Occipital lobe (tissue), 2 donors: Measurements from ENCODE around the gene HMX1. TPM values are rescaled to one million over a fixed set of nuclear protein-coding genes. Genes with fewer than 3 reads are reported as not detected.

ENCODE experiments used
- DNase-seq: peaks from one replicate; lab custom pipeline; 2025; lab: John Stamatoyannopoulos, UW
- total RNA-seq: library from RNA; depleted of rRNA; stranded (reverse); fragments of >200 nt; gene quantifications from one replicate; pipeline ENCODE4 v1.2.3, GENCODE V29; 2014

Gene HMX1
- total RNA-seq, 1 donor from 2014 or later: 0.16 TPM

GRCh38 chr4:8910100-8910821, 38.6 kb upstream of the HMX1 start:
- no peak for DNase-seq

DNA sequence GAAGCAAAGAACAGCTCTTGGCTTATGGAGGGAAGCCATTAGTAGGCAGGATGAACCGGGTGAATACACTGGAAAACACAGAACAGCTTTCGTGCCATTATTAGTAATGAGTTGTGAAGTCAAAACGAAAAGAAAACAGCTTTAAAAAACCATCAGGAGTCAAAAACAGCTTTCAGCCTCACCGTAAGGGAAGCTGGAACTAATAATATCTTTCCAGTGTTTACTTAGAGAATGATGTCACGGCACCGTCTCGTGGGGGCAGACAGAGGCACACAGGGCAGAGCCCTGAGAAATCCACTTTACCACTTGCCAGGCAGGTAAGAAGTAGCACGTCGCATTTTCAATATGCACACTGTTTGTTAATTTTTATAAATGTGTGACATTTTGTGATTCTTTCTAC, 37.9 kb upstream of the HMX1 start:
- DNase-seq: no peak

- no peak for DNase-seq
Measured at GRCh38 chr4:8908206-8908893, 36.7 kb upstream of the HMX1 start.

GRCh38 chr4:8907596-8908205, 36.1 kb upstream of the HMX1 start:
- DNase-seq: no peak

- DNase-seq: no peak
Measured at GRCh38 chr4:8906991-8907595, 35.5 kb upstream of the HMX1 start.

- DNase-seq: no peak
Measured at GRCh38 chr4:8906668-8906970, 35.0 kb upstream of the HMX1 start.

DNA sequence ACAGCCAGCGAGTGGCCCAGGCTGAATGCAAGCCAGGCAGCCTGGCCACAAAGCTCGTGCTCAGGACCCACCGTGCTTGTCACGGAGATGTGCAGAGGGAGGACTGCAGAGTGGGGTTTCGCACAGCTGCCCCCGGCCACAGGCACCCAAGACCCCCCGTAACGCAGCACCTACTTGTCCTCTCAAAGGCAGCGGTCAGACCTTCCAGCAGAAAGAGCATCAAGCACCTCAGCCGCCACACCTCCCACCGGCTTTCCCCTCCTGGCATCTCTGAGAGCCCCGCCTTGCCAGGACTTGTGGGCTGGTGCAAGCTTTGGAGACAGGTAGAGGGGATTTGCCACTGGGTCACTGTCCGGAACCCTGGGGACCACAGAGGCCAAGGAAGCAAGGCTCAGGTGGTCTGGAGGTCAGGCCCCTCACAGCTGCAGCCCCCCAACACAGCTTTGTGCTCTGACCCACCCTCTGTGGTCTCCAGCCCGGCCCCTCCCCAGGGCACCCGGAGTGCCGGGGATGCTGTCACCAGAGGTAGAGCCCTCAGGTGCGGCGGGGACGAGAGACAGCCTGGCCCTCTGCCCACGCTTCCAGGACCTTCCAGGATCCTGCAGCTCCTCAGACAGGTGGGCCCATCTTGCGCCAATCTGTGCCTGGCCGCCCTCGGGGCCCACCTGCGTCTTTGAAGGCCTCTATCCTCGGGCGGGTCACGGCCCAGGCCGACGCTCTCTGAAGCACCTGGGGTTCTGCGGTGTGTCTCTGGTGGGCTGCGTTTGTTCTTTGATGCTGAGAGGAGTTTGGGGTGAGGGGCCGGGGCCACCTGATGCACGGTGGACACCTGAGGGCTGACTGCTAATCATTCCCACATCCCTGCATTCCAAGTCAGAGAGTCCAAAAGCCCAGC, 34.4 kb upstream of the HMX1 start:
- no peak for DNase-seq

GRCh38 chr4:8905226-8905772, 33.7 kb upstream of the HMX1 start:
- DNase-seq: no peak

DNA sequence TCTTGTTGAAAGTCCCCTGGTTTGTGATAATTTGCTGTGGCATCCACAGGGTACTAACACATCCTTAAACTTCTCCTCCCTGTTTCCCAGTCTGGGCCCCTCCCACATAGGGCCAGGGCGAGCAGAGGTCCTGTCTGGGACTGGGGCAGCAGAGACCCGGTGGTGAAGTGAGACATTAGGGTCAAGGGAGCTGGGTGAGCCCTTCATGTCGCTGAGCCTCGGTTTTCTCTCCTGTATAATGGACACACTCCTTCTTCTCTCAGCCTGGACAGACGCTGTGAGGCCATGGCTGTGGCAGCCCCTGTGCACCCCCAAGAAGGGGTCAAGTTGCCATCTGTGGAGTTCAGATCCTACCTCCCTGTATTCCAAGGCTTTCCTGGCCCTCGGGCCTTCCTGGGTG, 33.0 kb upstream of the HMX1 start:
- DNase-seq: no peak

DNA sequence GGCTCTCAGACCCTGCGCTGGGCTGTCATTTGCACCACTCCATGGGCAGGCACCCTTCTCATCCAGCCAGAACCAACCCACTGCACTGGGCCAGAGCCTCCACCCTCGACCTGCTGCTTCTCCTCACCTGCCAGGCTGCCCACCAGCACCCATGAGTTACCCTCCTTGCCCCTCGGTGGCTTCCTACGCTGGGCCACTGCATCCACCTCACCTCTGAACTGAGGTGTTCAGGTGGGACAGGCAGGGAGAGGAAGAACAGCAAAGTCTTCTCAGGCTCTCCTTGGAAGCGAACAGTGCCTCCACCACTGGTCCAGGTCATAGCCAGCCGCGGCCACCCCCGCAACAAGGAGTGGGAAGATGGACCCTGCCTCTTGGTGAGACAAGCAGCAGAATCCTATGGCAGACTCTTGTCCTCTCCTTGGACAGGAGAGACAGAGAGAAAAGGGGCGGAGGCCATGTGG, 32.4 kb upstream of the HMX1 start:
- no peak for DNase-seq

DNA sequence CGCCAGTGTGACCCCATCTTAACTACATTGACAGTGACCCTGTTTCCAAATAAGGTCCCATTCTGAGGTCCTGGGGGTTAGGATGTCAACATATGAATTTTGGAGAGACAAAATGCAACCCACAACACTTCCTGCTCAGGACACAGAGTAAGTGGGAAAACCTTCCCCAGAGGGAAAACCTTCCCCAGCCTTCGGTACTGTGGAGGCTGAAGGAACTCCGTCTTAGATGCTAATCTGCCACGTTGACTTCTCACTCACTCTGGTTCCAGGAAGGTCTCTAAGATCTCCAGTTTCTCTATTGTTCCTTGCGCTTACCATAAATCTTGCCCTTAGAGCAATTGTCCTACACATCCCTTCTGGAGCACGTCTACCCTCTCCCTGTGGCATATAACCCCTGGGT, 29.7 kb upstream of the HMX1 start:
- no peak for DNase-seq

- DNase-seq: no peak
Measured at GRCh38 chr4:8900588-8900987, 28.9 kb upstream of the HMX1 start.

GRCh38 chr4:8898419-8898818, 26.8 kb upstream of the HMX1 start:
- DNase-seq: no peak

- DNase-seq: no peak
Measured at GRCh38 chr4:8897251-8898167, 25.9 kb upstream of the HMX1 start.

DNA sequence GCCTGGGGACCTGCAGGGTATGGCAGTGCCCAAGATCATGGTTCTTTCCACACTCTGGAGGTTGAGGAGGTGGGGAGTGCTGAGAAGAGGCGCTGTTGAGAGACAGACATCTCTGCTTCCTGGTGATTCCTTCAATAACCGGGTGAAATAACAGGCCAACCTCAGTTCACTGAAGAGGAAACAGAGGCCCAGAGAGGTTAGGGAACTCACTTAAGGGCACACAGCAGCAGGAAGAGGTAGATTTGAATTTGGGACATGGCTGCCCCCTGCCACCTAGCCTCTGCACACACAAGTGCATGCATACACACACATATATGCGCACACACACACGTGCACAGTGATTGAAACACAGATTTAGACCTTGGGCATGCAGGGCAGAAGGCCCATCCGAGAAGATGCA, 24.9 kb upstream of the HMX1 start:
- no peak for DNase-seq

DNA sequence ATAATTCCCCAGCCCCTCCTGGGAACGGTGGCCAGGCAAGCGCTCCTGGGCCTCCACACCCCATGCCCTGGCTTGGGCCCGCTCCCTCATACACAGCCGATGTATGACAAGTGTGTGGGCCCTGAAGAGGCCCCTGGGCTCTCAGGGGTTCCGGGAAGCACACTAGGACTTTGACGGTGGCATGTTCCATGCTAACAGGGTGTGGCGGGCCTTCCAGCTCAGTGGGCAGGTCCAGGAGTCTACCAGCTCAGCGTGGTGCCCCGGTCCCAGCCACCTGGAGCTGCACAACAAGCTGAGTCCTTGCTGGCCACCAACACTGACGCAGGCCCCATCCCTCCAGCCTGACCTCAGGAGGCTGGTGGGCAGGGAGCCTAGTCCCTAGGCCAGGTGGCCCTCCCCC, 24.4 kb upstream of the HMX1 start:
- DNase-seq: no peak

DNA sequence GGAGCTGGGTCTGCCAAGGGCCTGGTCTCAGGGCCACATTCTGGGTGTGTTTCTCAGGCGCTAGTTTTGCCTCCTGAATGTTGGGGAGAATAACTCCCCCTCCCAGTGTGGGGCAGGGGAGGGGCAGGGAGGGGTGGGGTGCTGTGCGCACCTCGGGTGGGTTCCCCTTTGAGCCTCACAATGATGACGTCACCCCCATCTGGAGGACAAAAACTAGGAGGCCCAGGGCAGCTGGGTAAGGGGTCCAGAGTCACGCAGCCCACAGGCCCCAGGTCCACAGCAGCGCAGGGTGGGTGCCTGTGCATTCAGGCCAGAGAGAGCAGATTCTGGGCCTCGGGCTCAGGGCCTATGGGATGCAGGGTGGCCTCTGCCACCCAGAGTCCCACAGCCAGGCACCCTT, 23.7 kb upstream of the HMX1 start:
- DNase-seq: no peak

DNA sequence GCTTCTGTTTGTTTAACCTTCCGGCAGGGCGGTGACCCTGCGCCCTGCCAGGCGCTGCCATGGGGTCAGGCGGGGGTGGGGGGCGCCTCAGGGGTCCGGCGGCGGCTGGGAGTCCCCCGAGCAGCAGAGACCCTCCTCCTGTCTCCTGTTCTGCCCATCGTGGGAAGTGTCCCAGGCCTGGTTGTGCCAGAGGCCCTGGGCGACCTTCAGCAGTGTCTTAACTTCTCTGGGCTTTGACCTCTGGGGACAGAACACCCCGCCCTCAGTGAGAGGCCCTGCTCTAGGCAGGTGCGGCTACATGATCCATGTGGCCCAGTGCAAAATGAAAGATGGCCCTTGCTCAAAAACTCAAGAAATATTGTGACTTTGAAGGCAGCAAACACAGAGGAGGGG, 22.8 kb upstream of the HMX1 start:
- no peak for DNase-seq

DNA sequence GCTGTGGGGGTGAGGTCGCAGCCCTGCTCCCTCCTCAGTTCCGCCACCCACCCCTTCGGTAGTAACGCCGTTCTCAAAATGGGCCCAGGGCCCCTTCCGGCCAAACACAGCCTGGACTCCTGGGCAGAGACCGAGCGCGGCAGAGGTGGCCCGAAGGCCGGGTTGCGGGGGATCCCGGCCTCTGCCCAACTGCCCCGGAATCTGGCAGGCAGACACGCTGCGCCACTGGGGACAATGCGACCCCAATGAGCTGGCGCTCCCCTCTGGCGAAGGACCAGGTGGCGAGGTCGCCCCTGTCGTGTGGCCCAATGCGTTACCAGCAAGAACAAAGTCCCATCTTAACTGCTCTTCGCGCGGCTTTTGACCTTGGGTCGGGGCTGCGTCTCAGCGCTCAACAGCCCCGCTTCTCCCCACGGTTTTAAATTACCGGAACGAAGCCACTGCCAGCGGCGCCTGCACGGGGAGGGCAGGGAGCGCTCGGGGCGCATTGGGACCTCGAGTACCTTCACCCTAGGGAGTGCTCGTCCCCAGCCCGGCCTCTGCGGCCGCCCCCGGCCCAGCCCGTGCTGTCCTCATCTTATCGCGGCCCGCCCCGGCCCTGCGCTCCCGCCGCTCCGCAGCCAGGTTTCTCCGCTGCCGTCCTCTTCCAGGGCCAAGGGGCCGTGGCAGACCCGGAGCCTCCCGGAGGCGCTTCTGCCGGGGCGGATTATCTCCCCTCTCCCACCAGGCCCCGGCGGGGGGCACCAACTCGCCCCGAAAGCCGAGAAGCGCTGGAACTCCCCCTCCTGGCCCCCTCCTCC, 22.2 kb upstream of the HMX1 start:
- DNase-seq: no peak
